Stomach smooth muscle (tissue), 2 donors: ENCODE results near the gene KXD1.

Experiments
- H3K27ac ChIP-seq: one replicate; pipeline ENCODE4 v1.7.0; 2013; ENCODE audit warnings: mild to moderate bottlenecking, low read length, inconsistent platforms
- H3K27me3 ChIP-seq, 2 donors: one replicate each; pipeline ENCODE4 v1.7.0; 2013; ENCODE audit warnings: low read length in 2 of 2; ENCODE audit not compliant: insufficient read depth in 2 of 2, control insufficient read depth in 1 of 2
- H3K36me3 ChIP-seq, 2 donors: one replicate each; pipeline ENCODE4 v1.7.0; 2013; ENCODE audit warnings: low read length in 2 of 2; ENCODE audit not compliant: control insufficient read depth in 2 of 2, insufficient read depth in 2 of 2
- H3K4me1 ChIP-seq: one replicate; pipeline ENCODE4 v1.7.0; 2013; ENCODE audit warnings: low read length; ENCODE audit not compliant: control insufficient read depth, insufficient read depth
- H3K4me3 ChIP-seq, 2 donors: one replicate each; pipeline ENCODE4 v1.7.0; 2013; ENCODE audit warnings: low read length in 2 of 2
- H3K9ac ChIP-seq, 2 donors: one replicate each; pipeline ENCODE4 v1.7.0; 2013; ENCODE audit warnings: low read length in 2 of 2, mild to moderate bottlenecking in 1 of 2
- H3K9me3 ChIP-seq, 2 donors: one replicate each; pipeline ENCODE4 v1.7.0; 2013; ENCODE audit warnings: low read length in 2 of 2; ENCODE audit not compliant: control insufficient read depth in 2 of 2
- donor health status: healthy.
- donor health status: Pancreatic carcinoma.

KXD1 gene

GRCh38 chr19:18603255-18603957 is 45.7 kb downstream of the KXD1 start:
- no peak overlapping the region for H3K27ac ChIP-seq
- peaks cover 12% of the 10 kb centered on the region for H3K4me1 ChIP-seq
- H3K27me3 ChIP-seq, result peaks cover 40 to 54% of the 10 kb centered on the region in 2 donors
- H3K4me3 ChIP-seq, result no peak overlapping the region
- H3K9ac ChIP-seq, result no peak overlapping the region
- H3K36me3 ChIP-seq, result no peaks in the 10 kb centered on the region
- no peaks in the 10 kb centered on the region for H3K9me3 ChIP-seq

- H3K9me3 ChIP-seq, result no peaks in the 10 kb centered on the region
- no peak overlapping the region for H3K4me3 ChIP-seq
- H3K36me3 ChIP-seq, result no peaks in the 10 kb centered on the region
- peaks cover 41 to 54% of the 10 kb centered on the region in 2 donors for H3K27me3 ChIP-seq
- peaks cover 12% of the 10 kb centered on the region for H3K4me1 ChIP-seq
- no peak overlapping the region for H3K9ac ChIP-seq
- no peak overlapping the region for H3K27ac ChIP-seq
Observed at GRCh38 chr19:18603958-18604819, 46.5 kb downstream of the KXD1 start.

GRCh38 chr19:18604820-18605159 is 47.1 kb downstream of the KXD1 start:
- Histone ChIP-seq H3K36me3 (no peaks in the 10 kb centered on the region), H3K4me1 (peaks cover 12% of the 10 kb centered on the region), H3K4me3 (no peak overlapping the region), H3K9ac (no peak overlapping the region), H3K9me3 (no peaks in the 10 kb centered on the region), H3K27ac (no peak overlapping the region), H3K27me3 (peaks cover 39 to 54% of the 10 kb centered on the region in 2 donors)

GRCh38 chr19:18605196-18605545 is 47.5 kb downstream of the KXD1 start:
- Histone ChIP-seq H3K9me3 (no peaks in the 10 kb centered on the region), H3K4me1 (peaks cover 12% of the 10 kb centered on the region), H3K27me3 (peaks cover 41 to 56% of the 10 kb centered on the region in 2 donors), H3K36me3 (no peaks in the 10 kb centered on the region), H3K27ac (no peak overlapping the region), H3K9ac (no peak overlapping the region), H3K4me3 (no peak overlapping the region)

- Histone ChIP-seq H3K36me3 (no peaks in the 10 kb centered on the region), H3K4me1 (peaks cover 12% of the 10 kb centered on the region), H3K27ac (no peak overlapping the region), H3K9ac (no peak overlapping the region), H3K27me3 (peaks cover 44 to 61% of the 10 kb centered on the region in 2 donors), H3K9me3 (no peaks in the 10 kb centered on the region), H3K4me3 (no peak overlapping the region)
Observed at GRCh38 chr19:18605546-18606280, 48.0 kb downstream of the KXD1 start.

GRCh38 chr19:18606281-18607225 is 48.9 kb downstream of the KXD1 start, which contains the start of gene CRLF1:
Gene CRLF1, minus strand, starts transcription at chr19:18606799. Its CDS starts 143 bp downstream, at chr19:18606656.
- Histone ChIP-seq H3K27me3 (peaks cover 50 to 69% of the 10 kb centered on the region in 2 donors), H3K4me3 (peak within 1 kb of the TSS in 1 of 2 donors; percentile 57), H3K9ac (no peak within 1 kb of the TSS), H3K4me1 (peaks cover 15% of the 10 kb centered on the region), H3K36me3 (no peaks in the 10 kb centered on the region), H3K27ac (no peak within 1 kb of the TSS), H3K9me3 (no peaks in the 10 kb centered on the region)

GRCh38 chr19:18607226-18608101 is 49.8 kb downstream of the KXD1 start:
- no peak overlapping the region for H3K9ac ChIP-seq
- peaks cover 54 to 78% of the 10 kb centered on the region in 2 donors for H3K27me3 ChIP-seq
- no peaks in the 10 kb centered on the region for H3K36me3 ChIP-seq
- no peak overlapping the region for H3K27ac ChIP-seq
- H3K4me1 ChIP-seq, result peaks cover 24% of the 10 kb centered on the region
- no peaks in the 10 kb centered on the region for H3K9me3 ChIP-seq
- H3K4me3 ChIP-seq, result peak overlapping the region in 1 of 2 donors; percentile 57

- Histone ChIP-seq H3K9me3 (no peaks in the 10 kb centered on the region), H3K4me3 (no peak overlapping the region)
Observed at GRCh38 chr19:18608102-18608804, 50.6 kb downstream of the KXD1 start.

More at GRCh38 chr19:18608102-18608804, 50.6 kb downstream of the KXD1 start:
- Histone ChIP-seq H3K27me3 (peaks cover 54 to 86% of the 10 kb centered on the region in 2 donors), H3K4me1 (peaks cover 31% of the 10 kb centered on the region), H3K27ac (no peak overlapping the region), H3K36me3 (no peaks in the 10 kb centered on the region), H3K9ac (no peak overlapping the region)
